HG02884 (cell line): Measurements from ENCODE around the gene C6orf118.

Experiments
- ATAC-seq: cut with Tn5 transposase; IDR thresholded peaks from one replicate; pipeline ENCODE4 v1.9.1; 2021; ENCODE audit warnings: mild to moderate bottlenecking, moderate library complexity; ENCODE audit not compliant: unreplicated experiment

C6orf118 gene

GRCh38 chr6:165308926-165309731 lies at the start of gene C6orf118:
Gene C6orf118 (minus strand): TSS chr6:165309605. CDS start chr6:165309586, 19 bp downstream.
- ATAC-seq, result no peak

- ATAC-seq, result no peak
Measured at GRCh38 chr6:165345700-165346099, 36.3 kb upstream of the C6orf118 start.

- no peak for ATAC-seq
Measured at GRCh38 chr6:165340532-165340931, 31.1 kb upstream of the C6orf118 start.

- no peak for ATAC-seq
Measured at GRCh38 chr6:165325609-165326008, 16.2 kb upstream of the C6orf118 start.

- ATAC-seq, result no peak
Measured at GRCh38 chr6:165321555-165322145, 12.2 kb upstream of the C6orf118 start.

- ATAC-seq, result no peak
Measured at GRCh38 chr6:165321150-165321549, 11.7 kb upstream of the C6orf118 start.

- no peak for ATAC-seq
Measured at GRCh38 chr6:165317723-165318122, 8.3 kb upstream of the C6orf118 start.

GRCh38 chr6:165306955-165307354 lies 2.5 kb downstream of the C6orf118 start:
- no peak for ATAC-seq

GRCh38 chr6:165301372-165302246 lies 7.8 kb downstream of the C6orf118 start:
- ATAC-seq, result no peak

- no peak for ATAC-seq
Measured at GRCh38 chr6:165300422-165300936, 8.9 kb downstream of the C6orf118 start.

GRCh38 chr6:165298875-165299274 lies 10.5 kb downstream of the C6orf118 start:
- ATAC-seq, result no peak

GRCh38 chr6:165298402-165298801 lies 11.0 kb downstream of the C6orf118 start:
- no peak for ATAC-seq

- ATAC-seq, result no peak
Measured at GRCh38 chr6:165292657-165293056, 16.7 kb downstream of the C6orf118 start.

GRCh38 chr6:165274611-165275010 lies 34.8 kb downstream of the C6orf118 start:
- no peak for ATAC-seq

- ATAC-seq, result no peak
Measured at GRCh38 chr6:165272585-165272984, 36.8 kb downstream of the C6orf118 start.

GRCh38 chr6:165268987-165269386 lies 40.4 kb downstream of the C6orf118 start:
- ATAC-seq, result no peak

- no peak for ATAC-seq
Measured at GRCh38 chr6:165266621-165267020, 42.8 kb downstream of the C6orf118 start.

GRCh38 chr6:165266191-165266590 lies 43.2 kb downstream of the C6orf118 start:
- ATAC-seq, result no peak

- ATAC-seq, result no peak
Measured at GRCh38 chr6:165260462-165260861, 48.9 kb downstream of the C6orf118 start.

GRCh38 chr6:165249808-165250207 lies 59.6 kb downstream of the C6orf118 start:
- ATAC-seq, result no peak

- no peak for ATAC-seq
Measured at GRCh38 chr6:165245701-165246100, 63.7 kb downstream of the C6orf118 start.
